ENCODE data around the gene ANKRD40CL. TPM values are rescaled to one million over a fixed set of nuclear protein-coding genes. Genes with fewer than 3 reads are reported as not detected.

The ANKRD40CL gene
- total RNA-seq, 1 experiment from 2014 or later, result not detected

DNA sequence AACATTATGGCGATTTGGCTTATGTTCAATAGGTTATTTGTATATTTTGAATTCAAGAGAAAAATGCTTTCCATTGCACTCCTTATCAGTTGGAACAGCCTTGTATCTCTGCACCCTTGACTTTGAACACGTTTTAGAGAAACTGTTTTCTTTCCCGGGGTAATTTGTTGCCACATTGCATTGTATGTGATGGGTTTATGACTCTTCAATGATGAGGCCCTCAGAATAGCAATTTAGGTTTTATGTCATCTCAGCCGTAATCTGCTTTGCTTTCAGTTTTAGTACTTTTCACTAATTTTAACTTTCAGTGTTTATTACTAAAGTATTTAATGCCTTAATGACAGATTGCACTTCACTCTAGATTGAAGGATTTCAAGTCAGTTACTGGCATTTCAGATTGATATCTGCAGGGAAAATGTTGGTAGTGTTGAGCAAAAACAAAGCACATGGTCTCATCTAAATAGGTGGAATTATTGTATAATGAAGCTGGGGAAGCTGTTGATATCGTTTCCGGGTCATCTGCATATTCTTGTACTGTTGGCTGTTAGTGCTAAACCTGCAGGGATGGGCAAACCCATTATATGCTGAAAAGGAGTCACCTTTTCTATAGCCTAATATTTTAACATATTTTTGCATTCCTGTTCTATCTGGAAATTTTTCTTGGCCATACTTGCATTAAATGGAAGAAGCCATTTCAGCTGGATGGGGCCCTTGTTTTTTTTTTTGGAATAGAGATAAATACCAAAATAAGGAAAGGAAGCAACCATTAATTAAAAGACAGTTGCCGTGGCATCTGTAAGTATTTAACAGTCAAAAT, 45.9 kb downstream of the ANKRD40CL start:
- WGBS (ENCODE audit: extremely low coverage, insufficient read length, low lambda C conversion rate), result no CpG with 5 or more reads among the region's 7 CpGs

More for the DNA sequence above, 45.9 kb downstream of the ANKRD40CL start:
- Histone ChIP-seq H4K8ac (replicated peaks; ENCODE audit: insufficient read length, low read depth, low read length) (no peak overlapping the region), H4K91ac (ENCODE audit: insufficient read length, low read depth, low read length) (no peak overlapping the region), H2BK20ac (ENCODE audit: low read depth, low read length, poor library complexity, severe bottlenecking) (no peak overlapping the region), H3K27me3 (ENCODE audit: insufficient read depth, low read length) (no peaks in the 10 kb centered on the region), H3K23ac (ENCODE audit: insufficient read length, low read depth, low read length) (no peak overlapping the region), H3K4me1 (ENCODE audit: insufficient read depth, low read length) (peaks cover 4% of the 10 kb centered on the region; the same call in 1 of the 2 replicates), H2AK5ac (ENCODE audit: insufficient read length, low read length) (no peak overlapping the region), H4K5ac (ENCODE audit: insufficient read length, low read depth, low read length) (no peak overlapping the region), H2AFZ (ENCODE audit: low read length) (no peak overlapping the region), H3K27ac (ENCODE audit: insufficient read length, low read depth, low read length) (no peak overlapping the region), H3K9me3 (ENCODE audit: control insufficient read depth, low read depth, low read length) (no peaks in the 10 kb centered on the region), H2BK15ac (ENCODE audit: low read depth, low read length) (no peak overlapping the region), H3K9ac (ENCODE audit: extremely low read depth, insufficient read length, low read length) (peak overlapping the region; percentile 98), H3K79me1 (ENCODE audit: insufficient read depth, low read depth, low read length, poor library complexity, severe bottlenecking) (no peaks in the 10 kb centered on the region), H3K23me2 (ENCODE audit: insufficient read length, low read depth, low read length, poor library complexity, severe bottlenecking) (peaks cover 16% of the 10 kb centered on the region), H3T11ph (ENCODE audit: low read length) (no peak overlapping the region), H3K56ac (ENCODE audit: insufficient read length, low read depth, low read length) (no peak overlapping the region), H4K20me1 (ENCODE audit: control insufficient read depth, insufficient read depth, insufficient read length) (no peaks in the 10 kb centered on the region), H2BK12ac (ENCODE audit: insufficient read length, low read depth, low read length) (no peak overlapping the region), H3K14ac (ENCODE audit: insufficient read depth, low read length) (no peak overlapping the region), H2BK120ac (ENCODE audit: low read depth, low read length, poor library complexity, severe bottlenecking) (no peak overlapping the region), H3K18ac (ENCODE audit: insufficient read length, low read depth, low read length) (no peak overlapping the region), H3K4me2 (ENCODE audit: insufficient read depth, insufficient read length, low read length) (peak overlapping the region; percentile 59), H3K4ac (ENCODE audit: low read depth, low read length) (no peak overlapping the region), H3K79me2 (ENCODE audit: insufficient read depth, low read length) (peaks cover 60% of the 10 kb centered on the region), H2BK5ac (ENCODE audit: insufficient read length, low read length) (no peak overlapping the region)
- Mint-ChIP-seq H3K36me3 (ENCODE audit: insufficient read depth in 1 of 3, low read depth in 3 of 3) (peaks cover 0 to 14% (median 8%) of the 10 kb centered on the region in 3 experiments; a peak in 6 of 7 replicates), H3K9me3 (no peaks in the 10 kb centered on the region), H3K4me1 (peaks cover 27 to 28% of the 10 kb centered on the region in 2 experiments), H3K27me3 (ENCODE audit: low read depth) (no peaks in the 10 kb centered on the region), H3K27ac (no peak overlapping the region; a peak in 1 of 7 replicates), H3K4me3 (peak overlapping the region; percentile 97 to 98)
- no peak for DNase-seq
- TF ChIP-seq, protein P1, sequence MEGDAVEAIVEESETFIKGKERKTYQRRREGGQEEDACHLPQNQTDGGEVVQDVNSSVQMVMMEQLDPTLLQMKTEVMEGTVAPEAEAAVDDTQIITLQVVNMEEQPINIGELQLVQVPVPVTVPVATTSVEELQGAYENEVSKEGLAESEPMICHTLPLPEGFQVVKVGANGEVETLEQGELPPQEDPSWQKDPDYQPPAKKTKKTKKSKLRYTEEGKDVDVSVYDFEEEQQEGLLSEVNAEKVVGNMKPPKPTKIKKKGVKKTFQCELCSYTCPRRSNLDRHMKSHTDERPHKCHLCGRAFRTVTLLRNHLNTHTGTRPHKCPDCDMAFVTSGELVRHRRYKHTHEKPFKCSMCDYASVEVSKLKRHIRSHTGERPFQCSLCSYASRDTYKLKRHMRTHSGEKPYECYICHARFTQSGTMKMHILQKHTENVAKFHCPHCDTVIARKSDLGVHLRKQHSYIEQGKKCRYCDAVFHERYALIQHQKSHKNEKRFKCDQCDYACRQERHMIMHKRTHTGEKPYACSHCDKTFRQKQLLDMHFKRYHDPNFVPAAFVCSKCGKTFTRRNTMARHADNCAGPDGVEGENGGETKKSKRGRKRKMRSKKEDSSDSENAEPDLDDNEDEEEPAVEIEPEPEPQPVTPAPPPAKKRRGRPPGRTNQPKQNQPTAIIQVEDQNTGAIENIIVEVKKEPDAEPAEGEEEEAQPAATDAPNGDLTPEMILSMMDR (conservative IDR thresholded peaks at IDR 0.05), result no peak

Measured in H9 (cell line).